ENCODE measurements around the gene MYH16. TPM values are rescaled to one million over a fixed set of nuclear protein-coding genes. Genes with fewer than 3 reads are reported as not detected.

The MYH16 gene
- total RNA-seq, 1 donor from 2014 or later, result not detected

DNA sequence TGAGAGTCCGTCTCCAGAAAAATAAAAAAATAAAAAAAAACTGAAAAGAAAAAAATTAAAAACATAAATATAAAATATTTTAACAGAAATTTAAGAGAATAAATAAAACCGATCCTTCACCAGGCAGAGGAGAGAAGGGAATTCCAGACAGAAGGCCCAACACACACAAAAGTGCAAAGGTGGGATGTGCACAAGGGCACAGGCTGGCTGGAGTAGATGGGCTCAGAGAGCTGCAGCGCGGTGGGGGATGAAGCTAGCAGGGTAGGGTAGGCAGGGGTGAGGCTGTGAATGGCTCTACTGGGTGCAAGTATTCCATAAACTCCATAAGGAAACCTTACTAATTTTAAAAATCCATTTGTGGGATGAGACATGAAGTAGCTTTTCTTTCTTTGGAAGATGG, 37.4 kb downstream of the MYH16 start:
- H3K36me3 ChIP-seq, result no peaks in the 10 kb centered on the region
- peaks cover 3% of the 10 kb centered on the region for H3K4me1 ChIP-seq
- no peaks in the 10 kb centered on the region for H3K9me3 ChIP-seq
- no peak for DNase-seq
- no peaks in the 10 kb centered on the region for H3K27me3 ChIP-seq
- no peak overlapping the region for H3K27ac ChIP-seq
- no peak for ATAC-seq
- H3K4me3 ChIP-seq, result no peak overlapping the region
- intact Hi-C loops (cut with DNase I), result loop anchor here (5.0 kb wide), 1 partner anchor 268 kb away; no protein-coding TSS in a partner anchor
- TF ChIP-seq CTCF (IDR thresholded peaks at IDR 0.05), result no peak

GRCh38 chr7:99311702-99312101, 39.1 kb downstream of the MYH16 start:
- TF ChIP-seq CTCF (IDR thresholded peaks at IDR 0.05), result no peak
- no peak for DNase-seq
- intact Hi-C loops (cut with DNase I), result loop anchor here (5.0 kb wide), 1 partner anchor 269 kb away; no protein-coding TSS in a partner anchor

DNA sequence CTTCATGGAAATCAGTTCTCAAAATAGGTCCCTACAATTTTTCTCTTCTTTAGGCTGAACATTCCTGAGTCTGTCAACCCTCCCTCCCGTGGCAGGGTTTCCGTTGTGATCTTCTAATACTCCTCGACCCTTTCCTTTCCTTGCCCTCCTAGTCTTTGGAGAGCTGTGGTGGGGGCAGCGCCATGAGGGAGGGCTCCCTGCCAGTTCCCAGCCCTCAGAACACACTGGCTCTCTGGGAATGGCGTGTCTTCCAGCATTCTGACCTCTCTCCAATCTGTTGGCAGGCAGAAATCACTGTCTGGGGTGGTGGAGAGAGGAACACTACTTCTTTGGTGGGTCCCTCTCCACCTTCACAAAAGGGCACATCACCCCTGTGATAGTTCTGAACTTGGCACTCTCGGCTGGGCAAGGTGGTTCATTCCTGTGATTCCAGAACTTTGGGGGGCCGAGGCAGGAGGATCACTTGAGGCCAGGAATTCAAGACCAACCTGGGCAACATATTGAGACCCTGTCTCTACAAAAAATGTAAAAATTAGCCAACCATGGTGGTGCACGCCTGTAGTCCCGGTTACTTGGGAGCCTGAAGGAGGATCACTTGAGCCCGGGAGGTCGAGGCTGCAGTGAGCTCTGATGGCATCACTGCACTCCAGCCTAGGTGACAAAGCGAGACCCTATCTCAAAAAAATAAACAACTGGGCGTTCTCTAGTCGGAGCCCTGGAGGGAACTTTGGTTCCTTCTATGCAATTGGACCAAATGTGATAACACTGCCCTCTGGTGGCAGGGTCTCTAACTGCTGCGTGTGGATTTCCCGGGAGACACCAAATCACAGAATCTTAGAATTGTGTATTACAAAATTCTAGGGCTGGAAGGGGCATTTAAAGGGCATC, 39.9 kb downstream of the MYH16 start:
- ATAC-seq, result peak; percentile 93
- intact Hi-C loops (cut with DNase I), result loop anchor here (5.0 kb wide), 1 partner anchor 270 kb away; no protein-coding TSS in a partner anchor
- Histone ChIP-seq H3K27me3 (no peaks in the 10 kb centered on the region), H3K27ac (no peak overlapping the region), H3K36me3 (no peaks in the 10 kb centered on the region), H3K4me1 (peaks cover 3% of the 10 kb centered on the region), H3K9me3 (no peaks in the 10 kb centered on the region), H3K4me3 (no peak overlapping the region)
- TF ChIP-seq CTCF (IDR thresholded peaks at IDR 0.05), result peak; percentile 93
- DNase-seq, result no peak

More at GRCh38 chr7:99311702-99312101, 39.1 kb downstream of the MYH16 start:
- Histone ChIP-seq H3K27me3 (no peaks in the 10 kb centered on the region), H3K4me3 (no peak overlapping the region), H3K9me3 (no peaks in the 10 kb centered on the region), H3K27ac (no peak overlapping the region), H3K36me3 (no peaks in the 10 kb centered on the region), H3K4me1 (peaks cover 3% of the 10 kb centered on the region)
- no peak for ATAC-seq

DNA sequence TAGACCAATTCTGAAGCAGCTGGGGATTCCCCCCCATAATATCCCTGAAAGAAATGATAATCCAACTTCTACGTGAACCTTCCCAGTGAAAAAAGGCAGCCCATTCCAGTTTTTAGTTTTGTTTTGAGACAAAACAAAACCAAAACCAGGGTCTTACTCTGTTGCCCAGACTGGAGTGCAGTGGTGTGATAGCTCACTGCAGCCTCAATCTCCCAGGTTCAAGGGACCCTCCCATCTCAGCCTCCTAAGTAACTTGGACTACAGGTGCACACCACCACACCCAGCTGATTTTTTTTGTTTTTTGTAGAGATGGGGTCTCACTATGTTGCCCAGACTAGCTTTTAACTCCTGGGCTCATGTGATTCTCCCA, 40.5 kb downstream of the MYH16 start:
- DNase-seq (no peak), ATAC-seq (no peak)
- Histone ChIP-seq H3K27me3 (no peaks in the 10 kb centered on the region), H3K9me3 (no peaks in the 10 kb centered on the region), H3K27ac (no peak overlapping the region), H3K4me1 (peaks cover 3% of the 10 kb centered on the region), H3K4me3 (no peak overlapping the region), H3K36me3 (no peaks in the 10 kb centered on the region)
- TF ChIP-seq CTCF (IDR thresholded peaks at IDR 0.05), result no peak
- intact Hi-C loops (cut with DNase I), result loop anchor here (5.0 kb wide), 1 partner anchor 271 kb away; no protein-coding TSS in a partner anchor

- intact Hi-C loops (cut with DNase I), result loop anchor here (5.0 kb wide), 1 partner anchor 272 kb away; no protein-coding TSS in a partner anchor
Measured at GRCh38 chr7:99314504-99314903, 41.9 kb downstream of the MYH16 start.

More at GRCh38 chr7:99314504-99314903, 41.9 kb downstream of the MYH16 start:
- ATAC-seq (peak; percentile 77), DNase-seq (no peak)
- TF ChIP-seq CTCF (IDR thresholded peaks at IDR 0.05), result no peak
- no peak overlapping the region for H3K27ac ChIP-seq
- H3K9me3 ChIP-seq, result no peaks in the 10 kb centered on the region
- H3K4me3 ChIP-seq, result no peak overlapping the region
- no peaks in the 10 kb centered on the region for H3K27me3 ChIP-seq
- peaks cover 3% of the 10 kb centered on the region for H3K4me1 ChIP-seq
- no peaks in the 10 kb centered on the region for H3K36me3 ChIP-seq

All from upper lobe of right lung (tissue), 1 donor.